T-helper 1 cell treated with Interleukin-12 subunit alpha and Interleukin-12 subunit beta and Interleukin-4 antibody, amounts not matched to agents 30 ng/mL and 1 ng/mL, for 36 hours (primary cell): ENCODE measurements around the gene PLEKHG2. TPM values are rescaled to one million over a fixed set of nuclear protein-coding genes. Genes with fewer than 3 reads are reported as not detected.
"Not testable (repeated sequence)": the region's sequence is repeated elsewhere in the genome, so short reads cannot be mapped to it uniquely, and the experiment has no call there.

ENCODE experiments used
- intact Hi-C: fragments of 100-400 bp; cut with micrococcal nuclease; formaldehyde crosslinking; loops from one replicate; pipeline ENCODE4 v1.15.1; 2024
- total RNA-seq: library from RNA; stranded (reverse); gene quantifications from 2 replicates; pipeline ENCODE4 v1.2.3, GENCODE V29; 2022

Gene PLEKHG2, protein sequence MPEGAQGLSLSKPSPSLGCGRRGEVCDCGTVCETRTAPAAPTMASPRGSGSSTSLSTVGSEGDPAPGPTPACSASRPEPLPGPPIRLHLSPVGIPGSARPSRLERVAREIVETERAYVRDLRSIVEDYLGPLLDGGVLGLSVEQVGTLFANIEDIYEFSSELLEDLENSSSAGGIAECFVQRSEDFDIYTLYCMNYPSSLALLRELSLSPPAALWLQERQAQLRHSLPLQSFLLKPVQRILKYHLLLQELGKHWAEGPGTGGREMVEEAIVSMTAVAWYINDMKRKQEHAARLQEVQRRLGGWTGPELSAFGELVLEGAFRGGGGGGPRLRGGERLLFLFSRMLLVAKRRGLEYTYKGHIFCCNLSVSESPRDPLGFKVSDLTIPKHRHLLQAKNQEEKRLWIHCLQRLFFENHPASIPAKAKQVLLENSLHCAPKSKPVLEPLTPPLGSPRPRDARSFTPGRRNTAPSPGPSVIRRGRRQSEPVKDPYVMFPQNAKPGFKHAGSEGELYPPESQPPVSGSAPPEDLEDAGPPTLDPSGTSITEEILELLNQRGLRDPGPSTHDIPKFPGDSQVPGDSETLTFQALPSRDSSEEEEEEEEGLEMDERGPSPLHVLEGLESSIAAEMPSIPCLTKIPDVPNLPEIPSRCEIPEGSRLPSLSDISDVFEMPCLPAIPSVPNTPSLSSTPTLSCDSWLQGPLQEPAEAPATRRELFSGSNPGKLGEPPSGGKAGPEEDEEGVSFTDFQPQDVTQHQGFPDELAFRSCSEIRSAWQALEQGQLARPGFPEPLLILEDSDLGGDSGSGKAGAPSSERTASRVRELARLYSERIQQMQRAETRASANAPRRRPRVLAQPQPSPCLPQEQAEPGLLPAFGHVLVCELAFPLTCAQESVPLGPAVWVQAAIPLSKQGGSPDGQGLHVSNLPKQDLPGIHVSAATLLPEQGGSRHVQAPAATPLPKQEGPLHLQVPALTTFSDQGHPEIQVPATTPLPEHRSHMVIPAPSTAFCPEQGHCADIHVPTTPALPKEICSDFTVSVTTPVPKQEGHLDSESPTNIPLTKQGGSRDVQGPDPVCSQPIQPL (N-terminal part only)
- 66.5 and 70.5 TPM in 2 replicates for total RNA-seq

DNA sequence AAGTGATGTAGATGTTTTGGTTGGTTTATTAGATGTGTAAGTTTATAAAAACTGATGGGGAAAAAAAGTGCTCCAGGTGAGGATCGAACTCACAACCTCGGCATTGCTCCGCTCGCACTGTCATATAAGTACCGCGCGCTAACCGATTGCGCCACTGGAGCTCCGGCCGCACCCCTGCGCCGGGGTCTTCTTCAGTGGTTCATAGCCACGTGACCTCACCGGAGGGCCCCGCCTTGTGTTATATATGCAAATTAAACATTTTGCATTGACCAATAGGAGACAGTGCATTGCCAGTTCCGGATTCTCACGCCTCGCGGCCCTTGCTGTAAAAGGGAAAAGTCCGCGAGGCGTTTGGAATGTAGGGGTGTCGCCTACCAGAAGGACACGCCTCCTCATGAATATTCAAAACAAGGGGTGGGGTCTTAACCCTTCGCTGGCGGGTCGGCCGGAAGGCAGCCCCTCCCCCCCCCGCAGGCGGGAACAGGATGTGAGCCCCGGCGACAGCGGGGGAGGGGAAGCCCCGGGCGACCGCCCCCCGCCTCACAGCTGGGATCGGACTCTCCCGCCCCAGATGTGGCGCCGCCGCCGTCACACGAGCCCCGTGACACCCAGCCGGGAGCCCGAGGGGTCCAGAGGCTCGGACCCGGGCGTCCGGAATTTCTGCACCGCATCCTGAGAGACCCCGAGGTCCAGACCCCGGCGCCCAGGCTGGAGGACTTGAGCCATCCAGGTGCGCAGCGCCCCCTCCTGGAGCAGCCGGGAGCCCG, at the start of gene PLEKHG2:
Gene PLEKHG2 (plus strand): TSS at position 570 of the 767 bp plus-strand sequence. CDS start 1,418 bp downstream, outside the sequence.
- intact Hi-C loops: loop anchor here (1.0 to 2.0 kb wide), 14 partner anchors 18 to 1339 kb away; partner anchors contain the start of genes EID2, EID2B, GMFG and MED29

DNA sequence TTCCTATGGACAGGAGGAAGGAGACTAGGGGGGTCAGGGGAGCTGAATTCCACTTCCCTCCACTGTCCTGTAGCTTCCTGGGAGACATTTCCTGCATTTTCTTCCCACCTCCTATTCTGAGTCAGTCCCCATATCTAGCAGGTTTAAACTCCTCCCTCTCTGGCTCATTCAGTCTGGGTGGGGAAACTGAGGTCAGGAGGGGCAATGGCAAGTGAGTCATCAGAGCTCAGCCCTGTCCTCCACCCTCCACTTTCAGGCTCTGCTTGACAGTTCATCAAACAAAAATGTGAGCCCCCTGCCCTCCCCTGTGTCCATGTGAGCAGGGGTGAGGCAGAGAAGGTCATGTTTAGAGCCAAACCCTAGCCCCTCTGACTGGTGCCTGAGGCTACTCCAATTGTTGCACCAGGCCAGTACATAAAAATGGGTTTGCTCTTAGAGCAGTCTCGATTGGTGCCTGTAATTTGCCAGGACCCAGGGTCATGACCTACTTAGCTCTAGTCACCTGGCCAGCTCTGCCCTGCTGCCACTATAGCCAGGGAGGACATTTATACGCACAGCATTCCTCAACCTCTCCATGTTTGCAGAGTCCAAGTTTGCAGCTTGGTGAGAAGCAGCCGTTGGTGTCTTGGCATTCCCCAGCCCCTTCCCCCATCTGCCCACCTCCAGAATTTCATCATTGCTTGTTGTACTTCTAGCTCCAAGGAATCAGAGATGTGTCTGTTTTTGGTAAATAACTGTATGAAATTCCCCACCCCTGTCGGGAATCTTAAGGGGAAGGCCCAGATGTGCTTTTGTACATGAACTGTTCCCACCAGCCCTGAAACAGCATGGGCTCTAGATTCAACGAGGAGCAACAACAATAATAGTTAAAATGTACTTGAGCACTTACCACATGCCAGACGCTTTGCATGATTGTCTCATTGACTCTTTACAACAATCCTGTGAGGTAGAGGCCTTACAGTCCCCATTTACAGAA, 49.5 kb upstream of the PLEKHG2 start:
- intact Hi-C loops: no loop called here

DNA sequence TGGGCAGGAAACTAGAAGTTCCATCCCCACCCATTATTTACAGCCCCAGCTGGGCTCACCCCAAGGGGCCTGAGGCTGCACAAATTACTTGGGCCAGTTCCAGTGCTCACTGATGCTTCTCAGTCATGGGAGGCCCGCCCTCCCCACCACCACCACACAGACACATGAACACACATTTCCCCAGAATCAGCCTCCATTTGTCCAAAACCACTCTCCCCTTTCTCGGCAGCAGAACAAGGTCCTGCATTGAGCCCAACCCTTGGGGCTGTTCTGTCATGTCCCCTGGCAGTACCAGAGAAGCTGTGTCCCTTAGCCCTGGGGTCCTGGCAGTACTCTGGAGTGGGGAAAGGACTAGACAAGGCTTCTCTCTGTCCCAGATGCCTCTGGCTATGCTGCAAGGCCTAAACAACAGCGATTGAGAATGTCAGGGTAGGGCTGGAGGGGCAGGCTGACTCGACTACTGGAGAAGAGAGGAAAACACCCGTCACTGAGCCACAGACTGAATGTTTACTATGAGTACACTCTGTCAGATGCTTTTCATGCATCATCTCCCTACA, 48.5 kb upstream of the PLEKHG2 start:
- intact Hi-C loops: no loop called here

DNA sequence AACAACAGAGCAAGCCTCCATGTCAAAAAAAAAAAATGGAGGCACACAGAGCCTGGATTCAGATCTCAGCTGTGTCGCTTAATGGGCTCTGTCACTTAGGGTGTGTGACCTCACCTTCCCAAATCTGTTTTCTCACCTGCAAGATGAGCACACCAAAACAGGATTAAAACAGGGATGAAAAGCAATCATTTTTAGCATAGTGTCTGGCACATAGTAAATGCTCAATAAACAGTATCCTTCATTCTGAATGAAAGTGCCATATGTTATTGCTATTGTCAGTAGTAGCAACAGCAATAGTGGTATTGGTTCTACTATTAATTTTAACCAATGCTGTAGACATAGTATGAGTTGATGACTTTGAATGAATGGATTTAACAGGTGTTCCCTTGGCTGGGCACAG, 46.9 kb upstream of the PLEKHG2 start:
- intact Hi-C loops: no loop called here

DNA sequence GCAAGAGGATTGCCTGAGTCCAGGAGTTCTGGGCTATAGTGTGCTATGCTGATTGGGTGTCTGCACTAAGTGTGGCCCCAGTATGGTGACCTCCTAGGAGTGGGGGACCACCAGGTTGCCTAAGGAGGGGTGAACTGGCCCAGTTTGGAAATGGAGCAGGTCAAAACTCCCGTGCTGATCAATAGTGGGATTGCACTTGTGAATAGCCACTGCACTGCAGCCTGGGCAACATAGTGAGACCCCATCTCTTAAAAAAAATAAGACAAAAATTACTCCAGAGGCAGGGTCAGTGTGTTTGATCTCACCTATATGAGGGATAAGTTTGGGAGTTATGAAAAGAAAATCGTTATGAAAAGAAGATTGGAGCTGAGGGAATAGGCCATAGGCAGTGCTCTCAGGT, 43.3 kb upstream of the PLEKHG2 start:
- intact Hi-C loops: no loop called here

DNA sequence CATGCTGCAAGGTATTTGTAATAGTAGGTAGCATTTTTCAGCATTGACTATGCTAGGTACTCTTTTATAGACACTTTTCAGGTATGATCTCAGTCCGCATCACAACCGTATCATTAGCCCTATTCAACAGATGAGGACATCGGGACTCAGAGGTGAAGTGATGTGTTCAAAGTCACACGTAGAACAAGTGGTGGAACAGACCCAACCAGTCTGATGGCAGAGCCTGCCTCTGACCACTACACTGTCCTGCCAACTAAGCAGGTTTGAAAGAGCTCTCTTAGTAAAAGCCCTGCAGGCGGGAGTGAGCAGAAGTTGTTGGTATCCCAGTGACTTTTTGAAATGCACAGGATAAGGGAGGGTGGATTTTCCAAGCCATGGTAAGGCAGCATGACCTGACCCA, 41.7 kb upstream of the PLEKHG2 start:
- intact Hi-C loops: no loop called here

DNA sequence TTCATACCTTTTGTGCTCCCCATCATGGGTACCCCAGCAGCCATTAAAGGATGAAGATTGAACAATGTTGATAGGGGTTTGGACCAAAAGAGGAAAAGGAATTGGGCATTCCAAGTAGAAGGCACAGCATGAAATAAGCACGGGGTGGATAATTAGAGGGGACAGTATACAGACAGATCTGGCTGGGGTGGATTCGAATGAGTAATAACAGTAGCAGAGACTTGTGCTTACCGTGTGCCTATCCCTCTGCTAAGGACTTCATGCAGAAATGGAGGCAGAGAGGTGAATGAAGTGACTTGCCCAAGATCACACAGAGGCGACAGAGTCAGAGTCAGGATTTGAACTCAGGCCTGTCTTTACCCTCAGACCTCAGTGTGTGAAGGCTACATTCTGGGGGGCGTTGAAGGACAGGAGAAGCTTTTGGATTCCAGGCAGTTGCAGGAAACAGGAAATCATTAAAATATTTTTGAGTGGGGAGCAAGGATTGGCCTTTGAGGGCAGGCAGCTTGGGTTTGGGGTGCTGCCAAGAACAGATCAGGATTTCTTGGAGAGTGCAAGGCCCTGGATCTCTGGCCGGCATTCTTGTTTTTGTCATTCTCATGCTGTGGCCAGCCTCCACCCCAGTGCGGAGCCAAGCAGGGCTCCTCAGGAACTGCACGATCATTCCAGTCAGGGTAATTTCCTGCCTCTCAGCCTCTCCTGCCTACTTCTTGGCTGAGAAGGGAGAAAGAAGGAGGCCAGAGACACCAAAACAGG, 40.2 kb upstream of the PLEKHG2 start:
- intact Hi-C loops: no loop called here

DNA sequence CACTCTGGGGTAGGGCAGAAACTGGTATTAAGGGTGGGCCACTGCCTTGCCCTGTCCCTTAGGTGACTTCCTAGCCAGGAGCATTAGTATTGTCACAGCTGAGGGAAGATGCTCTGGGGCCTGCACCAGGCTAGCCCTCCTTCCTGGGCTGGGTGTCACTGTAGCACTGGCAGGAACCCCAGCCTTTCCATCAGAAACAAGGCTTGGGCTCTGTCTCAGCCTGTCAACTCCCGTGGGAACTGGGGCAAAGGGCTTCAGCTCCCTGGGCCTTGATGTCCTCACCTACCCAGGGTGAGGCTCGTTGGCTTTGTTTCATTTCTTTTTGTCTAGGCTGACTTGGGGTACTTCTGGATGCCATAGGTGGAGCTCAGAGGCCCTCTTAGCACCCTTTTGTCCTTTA, 39.5 kb upstream of the PLEKHG2 start:
- intact Hi-C loops: no loop called here

DNA sequence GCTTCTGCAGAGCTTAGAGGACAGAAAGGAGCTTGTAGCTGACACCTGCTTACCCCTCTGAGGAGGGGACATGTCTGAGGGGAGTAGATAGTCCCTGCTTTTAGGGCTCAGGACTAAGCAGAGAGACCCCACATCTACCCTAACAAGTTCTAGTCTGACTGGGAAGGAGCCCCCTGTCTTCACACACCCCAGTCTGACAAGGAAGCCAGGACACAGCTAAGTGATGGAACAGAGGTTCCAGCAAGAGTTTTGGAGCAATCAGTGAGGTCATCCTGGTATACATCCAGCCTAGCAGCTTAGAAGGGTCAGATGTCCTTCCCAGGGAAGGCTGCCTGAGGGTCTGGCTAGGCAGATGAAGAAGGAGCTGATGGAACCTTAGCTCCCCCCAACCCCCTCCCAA, 36.5 kb upstream of the PLEKHG2 start:
- intact Hi-C loops: no loop called here

DNA sequence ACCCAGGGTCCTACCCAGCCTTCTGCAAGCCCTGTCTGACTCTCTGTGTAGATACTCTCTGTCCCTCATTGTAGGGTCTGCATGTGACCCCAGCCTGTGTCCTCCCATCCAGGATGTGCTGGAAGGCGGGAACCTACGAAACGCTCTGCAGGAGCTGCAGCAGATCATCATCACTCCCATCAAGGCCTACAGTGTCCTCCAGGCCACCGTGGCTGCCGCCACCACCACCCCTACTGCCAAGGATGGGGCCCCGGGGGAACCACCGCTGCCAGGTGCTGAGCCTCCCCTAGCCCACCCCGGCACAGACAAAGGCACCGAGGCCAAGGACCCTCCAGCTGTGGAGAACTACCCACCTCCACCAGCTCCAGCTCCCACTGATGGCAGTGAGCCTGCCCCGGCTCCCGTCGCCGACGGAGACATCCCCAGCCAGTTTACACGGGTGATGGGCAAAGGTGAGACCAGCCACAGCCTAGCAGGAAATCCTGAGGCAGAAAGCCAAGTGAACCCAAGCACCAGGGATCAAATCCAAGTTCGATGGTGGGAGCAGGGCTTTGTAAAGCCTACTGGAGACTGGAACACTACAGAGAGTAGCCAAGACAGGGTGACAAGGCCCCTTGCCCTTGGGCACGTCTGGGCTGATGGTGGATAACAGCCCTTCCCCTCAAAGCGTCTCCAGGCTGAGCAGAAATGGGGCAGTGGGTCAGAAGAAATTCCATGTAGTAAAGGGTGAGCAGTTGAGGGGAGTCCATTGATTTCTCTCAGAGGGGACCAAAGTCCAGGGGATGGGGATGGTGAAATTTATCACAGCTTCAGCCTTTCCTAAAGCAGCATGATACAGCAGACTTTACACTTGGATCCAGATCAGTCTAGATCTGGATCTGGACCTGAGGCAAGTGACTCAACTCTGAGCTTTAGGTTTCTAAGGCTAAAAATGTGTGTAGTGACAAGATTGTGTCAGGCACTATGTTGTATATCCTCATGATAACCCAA, 34.8 kb upstream of the PLEKHG2 start:
- intact Hi-C loops: no loop called here

DNA sequence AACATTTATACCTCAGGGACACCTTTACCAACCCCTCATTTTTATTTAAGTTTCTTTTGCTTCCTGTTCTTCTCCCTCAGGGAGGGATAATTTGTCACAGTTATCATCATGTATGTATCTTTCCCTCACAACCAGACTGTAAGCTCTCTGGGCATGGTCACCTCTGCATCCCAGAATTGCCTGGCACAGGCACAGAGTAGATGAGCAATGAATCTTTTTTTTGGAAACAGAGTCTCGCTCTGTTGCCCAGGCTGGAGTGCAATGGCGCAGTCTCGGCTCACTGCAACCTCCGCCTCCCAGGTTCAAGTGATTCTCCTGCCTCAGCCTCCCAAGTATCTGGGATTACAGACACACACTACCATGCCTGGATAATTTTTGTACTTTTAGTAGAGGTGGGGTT, 33.1 kb upstream of the PLEKHG2 start:
- intact Hi-C loops: not testable (repeated sequence)

DNA sequence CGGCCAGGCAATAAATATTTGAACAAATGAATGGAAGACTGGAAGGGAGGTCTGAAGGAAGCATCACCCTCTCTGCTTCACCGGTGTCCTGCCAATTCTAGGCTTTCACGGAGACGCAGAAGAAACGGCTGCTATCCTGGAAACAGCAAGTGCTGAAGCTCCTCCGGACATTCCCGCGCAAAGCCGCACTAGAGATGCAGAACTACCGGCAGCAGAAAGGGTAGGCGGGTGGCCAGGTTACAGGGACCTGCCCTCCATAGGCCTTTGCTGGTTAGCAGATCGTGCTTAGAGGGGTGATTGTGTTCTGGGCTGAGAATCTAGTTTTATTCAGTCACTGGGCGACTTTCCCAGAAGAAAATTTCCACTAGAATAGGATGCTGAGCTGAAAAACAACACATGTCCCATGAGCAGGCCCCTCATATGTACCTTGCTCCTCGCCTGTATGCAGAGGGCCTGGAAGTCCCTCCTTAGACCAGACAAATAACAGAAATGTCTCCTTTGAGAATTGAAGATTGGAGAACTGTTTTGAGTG, 32.5 kb upstream of the PLEKHG2 start:
- intact Hi-C loops: no loop called here

DNA sequence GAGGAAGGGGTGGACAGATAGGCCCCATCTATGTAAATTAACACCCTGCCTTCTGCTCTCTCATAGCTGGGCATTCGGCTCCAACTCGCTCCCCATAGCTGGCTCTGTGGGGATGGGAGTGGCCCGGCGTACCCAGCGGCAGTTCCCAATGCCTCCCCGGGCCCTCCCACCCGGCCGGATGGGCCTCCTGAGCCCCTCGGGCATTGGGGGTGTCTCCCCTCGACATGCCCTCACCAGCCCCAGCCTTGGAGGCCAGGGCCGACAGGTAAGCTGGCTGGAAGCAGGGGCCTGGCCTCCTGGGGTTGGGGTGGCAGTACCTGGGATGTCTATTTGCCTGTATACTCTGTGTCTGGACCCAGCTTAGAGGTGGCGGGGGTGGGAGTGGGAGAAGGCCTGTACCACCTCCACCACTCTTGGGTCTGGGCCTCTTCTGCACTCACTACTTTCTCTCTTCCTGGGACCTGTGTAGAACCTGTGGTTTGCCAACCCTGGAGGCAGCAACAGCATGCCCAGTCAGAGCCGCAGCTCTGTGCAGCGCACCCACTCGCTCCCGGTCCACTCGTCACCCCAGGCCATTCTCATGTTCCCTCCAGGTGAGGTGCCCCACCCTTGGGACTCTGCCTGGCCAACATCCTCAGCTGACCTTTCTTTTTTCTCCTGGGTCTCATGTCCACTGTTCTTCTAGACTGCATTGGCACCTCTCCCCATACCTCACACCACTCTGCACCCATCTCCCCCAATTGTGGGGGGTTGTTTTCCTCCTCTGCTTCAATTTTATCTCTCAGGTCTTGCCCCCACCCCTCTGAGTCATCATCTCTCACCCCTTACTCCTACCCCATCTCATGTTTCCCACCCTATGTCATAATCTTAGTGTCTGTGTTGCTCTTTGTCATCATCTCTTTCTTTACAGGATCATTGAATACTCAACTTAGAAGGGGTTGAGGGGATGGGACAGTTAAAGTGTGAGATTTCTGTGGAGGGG, 31.7 kb upstream of the PLEKHG2 start:
- intact Hi-C loops: no loop called here

DNA sequence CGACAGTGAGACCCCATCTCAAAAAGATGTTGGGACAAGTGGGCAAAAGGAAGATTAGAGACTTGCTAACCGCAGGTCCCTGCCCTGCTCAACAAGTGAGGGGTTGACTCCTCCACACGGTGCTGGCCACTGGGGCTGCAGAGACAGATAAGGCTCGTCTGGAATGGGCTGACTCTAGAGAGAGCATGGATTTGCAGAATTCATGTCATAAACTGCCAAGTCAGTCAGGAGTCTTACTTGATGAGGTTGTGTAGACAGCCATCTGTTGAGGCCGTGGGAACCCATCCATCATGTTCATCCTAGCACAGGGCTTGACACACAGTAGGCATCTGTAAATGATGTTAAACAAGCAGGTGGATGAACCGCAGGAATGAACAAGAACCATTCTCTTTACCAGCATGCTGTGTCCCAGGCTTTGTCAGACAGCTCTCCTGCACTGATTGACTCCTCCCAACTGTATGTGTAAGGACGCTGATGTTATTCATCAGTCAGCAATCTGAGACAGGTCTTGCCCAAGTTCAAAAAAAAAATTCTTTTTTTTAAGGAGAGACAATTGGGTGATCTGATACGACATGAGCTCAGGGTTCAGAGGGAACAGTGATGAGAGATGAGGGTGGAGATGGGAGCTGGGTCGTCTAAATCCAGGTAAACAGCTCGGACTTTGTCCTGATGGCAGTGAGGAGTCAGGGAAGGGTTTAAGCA, 30.4 kb upstream of the PLEKHG2 start:
- intact Hi-C loops: no loop called here

DNA sequence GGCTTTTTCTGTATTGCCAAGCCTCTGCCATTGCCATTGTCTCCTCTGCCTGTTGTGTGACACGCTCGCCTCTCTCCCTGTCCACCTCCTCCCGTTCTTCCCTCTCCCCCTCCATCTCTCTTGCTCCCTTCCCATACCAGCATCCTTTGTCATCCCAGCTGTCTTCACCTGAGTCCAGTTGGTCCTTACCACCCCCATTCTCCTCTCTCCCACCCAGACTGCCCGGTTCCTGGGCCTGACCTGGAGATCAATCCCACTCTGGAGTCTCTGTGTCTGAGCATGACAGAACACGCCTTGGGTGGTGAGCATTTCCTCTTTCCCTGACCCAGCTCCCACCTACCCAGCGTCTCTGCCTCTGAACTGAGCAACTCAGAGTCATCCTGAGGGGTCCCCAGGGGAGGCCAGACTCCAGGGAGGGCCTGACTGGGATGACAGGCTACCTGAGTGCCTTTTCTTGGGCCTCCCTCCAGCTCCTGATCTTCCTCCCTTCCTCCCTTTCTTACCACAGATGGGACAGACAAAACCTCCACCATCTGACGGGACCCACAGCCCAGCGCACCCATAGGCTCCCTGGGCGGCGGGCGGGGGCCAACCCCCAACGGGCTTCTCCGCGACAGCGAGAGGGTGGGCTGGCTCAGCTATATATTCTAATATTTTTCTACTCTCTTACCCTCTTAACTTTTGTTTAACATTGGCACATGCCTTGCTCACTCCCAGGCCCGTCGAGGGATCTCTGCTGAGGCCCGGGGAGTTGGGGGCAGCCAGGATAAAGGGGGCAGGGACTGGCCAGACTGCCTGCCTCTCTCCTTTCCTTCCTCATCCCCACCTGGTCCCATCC, 29.3 kb upstream of the PLEKHG2 start:
- intact Hi-C loops: no loop called here
